B cell (primary cell): ENCODE measurements around the gene N4BP3.

Experiments
- EZH2 ChIP-seq: IDR thresholded peaks from 2 replicates; pipeline ENCODE4 v1.6.1; 2012; ENCODE audit warnings: borderline replicate concordance, low read depth, mild to moderate bottlenecking, moderate library complexity, low read length; ENCODE audit not compliant: insufficient read depth, poor library complexity, severe bottlenecking
- TF ChIP-seq, protein P1 (sequence below): fragments of 200-600 bp; IDR thresholded peaks from one replicate; pipeline ENCODE4 v1.8.0; 2022; ENCODE audit warnings: antibody characterized with exemption, mild to moderate bottlenecking

GRCh38 chr5:178107756-178108310, 5.5 kb upstream of the N4BP3 start:
- TF ChIP-seq, protein P1, sequence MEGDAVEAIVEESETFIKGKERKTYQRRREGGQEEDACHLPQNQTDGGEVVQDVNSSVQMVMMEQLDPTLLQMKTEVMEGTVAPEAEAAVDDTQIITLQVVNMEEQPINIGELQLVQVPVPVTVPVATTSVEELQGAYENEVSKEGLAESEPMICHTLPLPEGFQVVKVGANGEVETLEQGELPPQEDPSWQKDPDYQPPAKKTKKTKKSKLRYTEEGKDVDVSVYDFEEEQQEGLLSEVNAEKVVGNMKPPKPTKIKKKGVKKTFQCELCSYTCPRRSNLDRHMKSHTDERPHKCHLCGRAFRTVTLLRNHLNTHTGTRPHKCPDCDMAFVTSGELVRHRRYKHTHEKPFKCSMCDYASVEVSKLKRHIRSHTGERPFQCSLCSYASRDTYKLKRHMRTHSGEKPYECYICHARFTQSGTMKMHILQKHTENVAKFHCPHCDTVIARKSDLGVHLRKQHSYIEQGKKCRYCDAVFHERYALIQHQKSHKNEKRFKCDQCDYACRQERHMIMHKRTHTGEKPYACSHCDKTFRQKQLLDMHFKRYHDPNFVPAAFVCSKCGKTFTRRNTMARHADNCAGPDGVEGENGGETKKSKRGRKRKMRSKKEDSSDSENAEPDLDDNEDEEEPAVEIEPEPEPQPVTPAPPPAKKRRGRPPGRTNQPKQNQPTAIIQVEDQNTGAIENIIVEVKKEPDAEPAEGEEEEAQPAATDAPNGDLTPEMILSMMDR, result no peak
- TF ChIP-seq EZH2, result no peak
